Central memory CD4-positive, alpha-beta T cell (primary cell): ENCODE data around the gene GYPC.
"Not testable (repeated sequence)": the region's sequence is repeated elsewhere in the genome, so short reads cannot be mapped to it uniquely, and the experiment has no call there.

Source experiments
- DNase-seq: peaks from one replicate; pipeline ENCODE4 v3.0.0; 2022

The GYPC gene

GRCh38 chr2:126699716-126700581 lies 44.0 kb downstream of the GYPC start:
- DNase-seq, result no peak

GRCh38 chr2:126700677-126701076 lies 44.7 kb downstream of the GYPC start:
- no peak for DNase-seq

DNA sequence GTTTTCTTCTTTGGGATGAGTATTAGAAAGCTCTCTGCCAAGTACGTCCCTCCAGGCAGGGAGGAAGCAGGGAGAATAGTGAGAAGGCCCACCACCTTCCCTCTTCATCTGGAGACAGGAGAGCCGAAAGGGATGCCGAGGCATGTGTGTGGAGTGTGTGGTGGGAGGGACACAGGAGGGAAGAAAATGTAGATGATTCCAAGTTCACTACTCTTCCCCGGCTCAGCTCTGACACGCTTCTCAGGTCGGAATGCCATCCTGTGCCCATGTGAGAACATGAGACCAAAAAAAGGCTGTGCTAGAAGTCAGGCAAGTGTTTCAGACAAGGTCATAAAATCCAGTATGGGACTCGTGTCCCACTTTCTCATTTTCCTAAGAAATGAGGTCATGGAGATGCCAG lies 47.4 kb downstream of the GYPC start:
- DNase-seq, result no peak

DNA sequence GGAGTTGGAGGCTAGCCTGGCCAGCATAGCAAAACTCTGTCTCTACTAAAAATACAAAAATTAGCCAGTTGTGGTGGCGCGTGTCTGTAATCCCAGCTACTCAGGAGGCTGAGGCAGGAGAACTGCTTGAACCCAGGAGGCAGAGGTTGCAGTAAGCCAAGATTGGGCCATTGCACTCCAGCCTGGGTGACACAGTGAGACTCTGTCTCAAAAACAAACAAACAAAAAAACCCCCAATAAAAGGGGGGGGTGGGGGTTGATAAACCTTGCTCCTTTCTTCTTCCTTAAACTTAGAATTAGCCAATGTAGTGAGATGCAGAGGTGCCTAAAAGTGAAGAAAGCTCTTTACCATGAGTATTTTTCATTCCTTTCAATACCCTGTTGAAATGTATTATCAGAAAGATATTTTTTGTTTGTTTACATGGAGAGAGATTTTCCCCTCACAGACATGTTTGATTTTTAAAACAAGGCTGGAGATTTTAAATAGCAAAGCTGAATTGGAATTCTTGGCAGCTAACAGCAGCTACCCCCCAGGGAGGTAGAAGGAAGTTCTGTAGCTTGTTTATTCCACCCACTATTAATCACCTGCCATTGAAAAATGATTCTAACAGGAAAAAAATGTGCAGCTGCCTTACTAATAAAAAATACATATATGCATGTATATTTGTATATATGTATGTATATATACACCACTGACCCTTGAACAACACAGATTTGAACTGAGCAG lies 48.6 kb downstream of the GYPC start:
- DNase-seq, result no peak

GRCh38 chr2:126707191-126707590 lies 51.2 kb downstream of the GYPC start:
- DNase-seq, result no peak

GRCh38 chr2:126707941-126708340 lies 52.0 kb downstream of the GYPC start:
- DNase-seq, result no peak

DNA sequence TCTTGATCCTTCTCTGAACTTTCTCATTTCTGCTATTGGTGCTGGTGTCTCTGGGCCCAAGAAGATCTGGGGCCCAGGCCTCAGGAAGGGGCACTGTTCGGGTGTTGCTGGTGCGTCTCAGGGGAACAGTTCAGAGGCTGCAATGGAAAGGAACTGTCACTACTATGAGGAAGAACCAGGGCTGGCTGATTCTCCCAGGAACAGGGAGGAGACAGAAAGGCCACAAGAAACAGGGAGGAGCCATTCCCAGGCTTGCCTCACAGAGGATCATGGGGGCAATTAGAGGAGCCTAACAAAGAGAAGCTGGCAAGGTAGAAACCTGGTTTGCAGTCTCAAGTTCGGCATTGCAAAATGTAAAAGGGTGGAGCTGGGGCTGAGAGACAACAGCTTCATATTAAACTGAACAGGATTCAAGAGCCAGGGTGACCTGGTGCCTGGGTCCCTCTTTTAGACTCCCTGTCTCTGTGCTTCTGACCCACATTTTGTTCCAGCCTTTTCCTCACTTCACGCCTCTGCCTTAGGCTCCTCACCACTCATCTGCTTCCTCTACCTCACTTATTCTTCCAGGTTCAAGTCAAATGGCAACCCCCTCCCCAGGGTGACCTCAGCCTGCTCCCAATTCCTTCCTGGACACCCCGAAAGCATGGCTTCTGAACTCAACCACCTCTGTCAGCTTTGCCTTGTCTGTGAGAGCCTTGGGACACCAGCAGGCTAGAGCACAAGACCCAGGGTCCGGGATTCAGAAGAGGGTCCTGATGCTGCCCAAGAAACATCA lies 58.4 kb downstream of the GYPC start:
- no peak for DNase-seq

DNA sequence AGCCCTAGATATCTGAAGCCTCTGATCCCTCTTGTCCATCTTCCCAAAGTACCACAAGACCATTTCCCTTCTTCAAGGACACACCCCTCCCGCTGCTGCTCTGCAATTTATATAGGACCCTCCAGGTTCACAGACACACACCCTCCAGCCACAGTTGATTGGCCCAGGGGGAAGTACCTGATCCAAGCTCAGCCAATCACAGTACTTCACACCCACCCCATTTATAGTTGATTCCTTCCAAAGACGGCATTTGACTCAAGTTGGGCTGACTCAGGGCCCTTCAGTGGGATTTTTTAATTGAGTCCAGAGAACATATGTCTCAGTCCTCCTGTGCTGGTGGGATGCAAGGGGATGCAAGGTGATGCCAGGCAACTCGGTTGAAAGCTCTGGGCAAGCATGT lies 59.2 kb downstream of the GYPC start:
- DNase-seq, result no peak

DNA sequence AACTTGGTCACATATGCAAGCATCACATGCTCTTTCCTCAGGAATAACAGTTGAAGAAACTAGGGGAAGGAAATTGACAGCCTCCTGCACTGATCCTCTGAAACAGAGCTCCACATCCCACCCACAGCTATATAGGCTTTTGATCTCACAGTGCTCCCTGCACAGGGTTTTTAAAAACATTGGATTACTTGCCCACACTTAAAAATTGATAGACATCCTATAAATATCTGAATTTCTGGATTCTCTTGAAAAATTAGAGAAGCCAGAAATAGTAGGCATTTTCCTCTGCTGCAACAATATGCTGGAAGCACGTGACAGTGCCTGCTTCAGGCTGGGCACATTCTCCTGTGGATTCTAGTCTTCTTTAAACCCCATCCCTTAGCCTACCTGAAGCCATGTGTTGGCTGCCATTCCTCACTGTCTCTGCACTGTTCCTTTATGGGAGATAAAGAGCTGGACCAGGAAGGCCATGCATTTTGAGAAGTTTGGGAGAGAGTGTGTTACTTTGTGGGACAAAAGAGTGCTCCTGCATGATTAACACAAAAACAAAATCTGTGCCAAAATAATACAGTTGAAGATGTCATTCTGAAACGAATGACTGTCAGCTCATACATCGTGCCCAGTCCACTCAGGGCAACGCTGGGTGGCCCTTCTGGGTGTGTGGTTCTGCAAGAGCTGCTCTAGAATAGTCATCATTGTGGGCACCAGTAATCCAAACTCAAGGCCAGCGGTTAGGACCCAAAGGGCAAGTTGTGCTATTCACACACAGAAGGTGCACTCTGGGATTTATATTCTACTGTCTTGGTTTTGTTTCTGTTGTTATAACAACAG lies 59.8 kb downstream of the GYPC start:
- DNase-seq, result no peak

- not testable (repeated sequence) for DNase-seq
Measured at GRCh38 chr2:126717277-126717676, 61.3 kb downstream of the GYPC start.

DNA sequence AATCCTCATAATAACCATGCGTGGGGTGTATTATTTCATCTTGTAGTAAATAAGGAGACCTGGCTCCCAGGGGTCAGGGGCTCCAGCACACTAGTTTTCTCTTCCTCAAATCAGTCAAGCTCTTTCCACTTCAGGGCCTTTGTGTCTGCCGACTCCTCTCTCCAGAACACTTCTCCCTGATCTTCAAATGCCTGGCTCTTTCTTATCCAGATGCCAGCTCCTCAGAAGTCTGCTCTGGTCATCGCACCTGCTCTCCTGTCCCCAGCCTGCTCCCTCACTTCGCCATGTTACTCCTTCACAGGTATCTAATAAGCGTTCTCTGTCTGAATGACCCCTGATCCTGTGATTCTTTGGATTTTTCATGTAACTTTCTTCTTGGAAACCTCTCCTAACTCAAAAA lies 62.0 kb downstream of the GYPC start:
- DNase-seq, result no peak

GRCh38 chr2:126719191-126719832 lies 63.4 kb downstream of the GYPC start:
- DNase-seq, result no peak

DNA sequence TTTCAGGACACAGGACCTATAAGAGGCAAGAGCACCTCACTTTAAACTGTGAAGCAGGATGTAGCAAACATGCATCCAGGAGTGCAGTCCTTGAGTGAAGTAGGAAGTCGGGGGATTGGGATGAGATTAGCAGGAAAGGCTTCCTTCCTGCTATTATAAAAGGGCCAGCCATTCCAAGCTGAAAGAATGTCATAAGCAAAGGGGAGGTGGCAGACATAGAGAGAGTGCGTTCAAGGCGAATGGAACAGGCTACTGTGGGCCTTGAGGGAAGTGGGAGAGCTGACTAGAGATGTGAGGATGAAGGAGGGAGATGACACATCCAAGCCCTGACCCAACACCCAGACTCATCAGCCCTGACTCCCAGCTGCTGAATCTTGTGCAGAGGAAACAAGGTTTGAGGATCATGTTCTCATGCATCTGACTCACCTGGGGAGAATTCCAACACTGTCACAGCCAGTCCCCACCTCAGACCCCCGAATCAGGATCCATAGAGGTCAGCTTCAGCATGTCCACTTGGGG lies 63.9 kb downstream of the GYPC start:
- no peak for DNase-seq

DNA sequence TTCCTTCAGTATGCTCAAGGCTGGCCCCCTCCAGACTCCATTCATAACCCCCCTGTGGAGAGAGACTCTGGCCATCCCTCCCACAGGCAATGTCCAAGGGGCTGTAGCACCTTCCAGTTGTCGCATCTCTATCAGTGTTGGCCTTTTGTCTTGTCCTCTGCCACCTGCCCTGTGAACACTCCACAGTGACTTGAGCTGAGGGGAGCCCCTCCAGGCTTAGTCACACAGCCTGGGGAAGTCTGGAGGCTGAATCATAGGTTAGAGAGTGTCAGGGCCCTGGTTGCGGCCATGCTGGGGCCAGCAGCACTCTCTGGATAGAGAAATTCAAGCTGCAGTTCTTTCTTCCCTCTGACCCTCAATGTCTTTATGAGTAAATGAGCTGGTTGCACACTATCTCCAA lies 64.7 kb downstream of the GYPC start:
- DNase-seq, result no peak

DNA sequence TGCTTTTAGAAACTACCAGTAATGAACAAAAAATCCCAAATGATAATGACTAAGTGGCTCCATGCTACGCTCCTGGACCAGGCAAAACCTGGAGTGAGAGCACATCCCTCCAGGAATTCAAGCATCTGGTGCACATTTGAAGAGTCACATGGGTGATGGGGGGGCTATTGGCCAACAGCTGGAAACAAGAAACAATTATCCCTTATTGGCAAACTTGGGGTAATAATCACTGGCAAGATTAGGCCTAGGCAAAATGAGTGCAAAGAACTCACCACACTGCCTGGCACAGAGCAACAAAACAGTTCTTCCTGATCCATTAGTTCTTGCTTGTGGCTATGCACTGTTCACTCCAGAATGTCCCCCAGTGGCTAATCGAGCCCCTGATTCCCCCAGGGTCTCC lies 66.1 kb downstream of the GYPC start:
- no peak for DNase-seq

GRCh38 chr2:126722546-126722945 lies 66.6 kb downstream of the GYPC start:
- no peak for DNase-seq

GRCh38 chr2:126723281-126723815 lies 67.4 kb downstream of the GYPC start:
- no peak for DNase-seq

GRCh38 chr2:126725580-126725979 lies 69.6 kb downstream of the GYPC start:
- DNase-seq, result no peak

GRCh38 chr2:126729896-126730295 lies 73.9 kb downstream of the GYPC start:
- DNase-seq, result no peak

DNA sequence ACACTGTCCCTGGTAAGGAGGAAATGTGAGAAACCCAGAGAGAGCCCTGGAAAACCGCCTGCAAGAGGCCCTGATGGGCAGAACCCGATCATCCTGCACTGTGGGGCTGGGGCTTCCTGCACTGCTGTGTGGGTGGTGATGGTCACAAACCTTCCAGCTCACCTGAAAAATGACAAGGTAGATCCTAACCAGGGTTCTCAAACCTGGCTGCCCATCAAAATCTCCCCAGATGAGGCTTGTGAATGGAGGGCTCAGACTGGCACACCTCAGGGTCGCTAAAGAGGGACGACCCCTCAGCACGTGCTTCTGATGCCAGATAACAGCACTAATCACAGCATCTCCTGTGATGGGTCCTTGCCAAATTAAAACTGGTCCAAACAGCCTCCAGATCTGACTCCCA lies 74.7 kb downstream of the GYPC start:
- DNase-seq, result no peak

GRCh38 chr2:126731353-126731752 lies 75.4 kb downstream of the GYPC start:
- no peak for DNase-seq
